NCI-H2196 treated with DMSO at 0.1 percent for 48 hours (cell line): ENCODE results near the gene DNASE2B.

Experiments
- DNase-seq: peaks from one replicate; lab custom pipeline; 2025; ENCODE audit not compliant: unreplicated experiment; lab: John Stamatoyannopoulos, UW

The DNASE2B gene

DNA sequence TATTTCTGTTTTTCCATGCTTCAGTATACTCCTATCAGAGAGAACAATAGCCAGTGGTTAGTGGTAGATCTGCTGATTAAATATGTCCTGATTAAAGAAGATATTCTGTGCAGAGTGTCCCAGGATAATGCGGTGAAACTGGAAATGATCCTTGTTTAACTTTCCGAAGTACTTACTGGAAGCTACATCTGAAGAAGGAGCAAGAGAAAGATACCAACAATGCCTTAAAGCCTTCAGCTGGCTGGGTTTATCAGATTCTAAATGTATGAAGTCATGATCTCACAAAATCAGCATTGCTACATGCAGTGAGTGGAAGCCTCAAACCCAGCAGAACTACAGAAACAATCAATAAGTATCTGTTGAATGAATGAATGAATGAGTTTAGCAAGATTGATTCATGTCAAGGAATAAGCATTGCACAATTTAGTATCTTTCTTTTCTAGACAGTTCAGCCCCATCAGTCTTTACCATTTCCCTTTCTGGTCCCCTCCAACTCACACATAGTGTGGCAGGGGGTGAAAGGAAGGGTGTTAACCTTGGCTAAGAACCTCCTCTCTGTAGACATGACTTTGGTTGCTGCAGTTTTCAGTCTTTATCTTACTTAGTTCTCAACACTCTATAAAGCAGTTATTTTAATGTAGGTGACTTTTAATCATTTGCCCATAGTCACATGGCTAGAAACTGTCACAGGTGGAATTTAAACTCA lies 24.7 kb upstream of the DNASE2B start:
- DNase-seq = no peak

DNA sequence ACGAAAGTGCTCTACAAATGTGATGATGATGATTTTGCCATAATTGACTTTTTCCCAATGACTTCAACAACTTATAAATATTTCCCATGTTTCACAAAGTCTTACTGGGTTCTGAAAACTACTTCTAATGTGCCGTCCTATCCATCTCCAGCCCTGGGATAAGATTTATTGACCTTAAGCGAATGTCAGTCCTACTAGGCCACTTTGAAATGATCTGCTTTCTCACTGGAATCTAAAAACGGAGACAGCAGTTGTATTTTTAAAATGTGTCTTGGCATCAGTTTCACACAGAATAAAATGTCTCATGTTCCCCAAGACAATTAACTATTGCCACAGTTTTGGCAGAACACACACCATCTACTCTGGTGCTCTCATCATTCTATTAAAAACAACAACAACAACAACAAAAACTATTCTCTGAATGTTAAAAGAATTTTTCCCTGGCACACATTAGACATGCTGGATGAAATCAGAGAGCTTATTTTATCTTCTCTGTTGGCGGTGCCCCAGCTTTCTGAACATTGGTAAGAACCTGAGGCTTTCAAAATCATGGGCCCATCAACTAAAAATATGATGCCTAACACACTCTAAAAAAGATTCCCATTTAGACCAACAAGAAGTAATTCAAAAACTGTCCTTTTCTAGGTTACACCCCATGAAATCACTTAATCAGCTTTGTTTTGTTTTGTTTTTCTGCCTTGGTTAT lies 23.1 kb upstream of the DNASE2B start:
- no peak for DNase-seq

DNA sequence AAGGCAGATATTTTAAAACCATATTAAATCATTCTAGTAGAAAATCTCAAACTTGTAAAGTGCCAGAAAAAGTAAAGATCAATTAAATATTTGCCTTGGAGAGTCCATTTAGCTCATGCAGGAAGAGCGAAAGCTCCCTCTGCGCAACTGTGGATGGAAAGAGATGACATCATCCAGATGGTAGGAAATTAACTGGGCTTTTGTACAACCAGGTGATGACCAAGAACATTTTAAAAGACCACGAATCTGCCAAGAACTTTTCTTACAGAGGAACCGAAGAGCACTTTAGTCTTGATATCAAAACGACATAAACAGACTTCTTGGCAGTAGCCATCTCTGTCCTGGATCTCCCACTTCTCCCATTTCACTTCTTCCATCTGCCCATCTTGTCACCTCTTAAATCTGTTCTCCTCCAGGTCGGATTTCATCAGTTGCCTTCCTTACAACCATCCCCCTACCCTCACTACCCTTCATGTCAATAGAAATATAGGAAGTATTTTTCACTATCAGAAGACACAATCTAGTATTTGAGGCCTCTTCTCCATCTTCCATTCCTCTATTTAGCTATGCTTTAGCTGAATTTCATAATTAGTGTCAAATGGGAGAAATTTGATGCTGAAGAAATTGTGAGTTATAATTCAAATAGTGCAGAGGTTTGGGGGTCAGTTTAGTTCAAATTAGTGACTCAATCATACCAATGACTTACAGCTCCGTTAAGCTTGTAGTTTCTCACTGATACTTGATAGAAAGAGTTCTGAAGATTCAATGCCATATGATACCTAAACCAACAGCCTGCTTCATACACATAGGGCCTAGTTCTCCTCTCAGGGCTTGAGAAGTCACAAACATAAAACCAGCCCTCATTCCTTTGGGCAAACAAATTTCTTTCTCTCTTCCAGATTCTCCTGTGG lies 22.0 kb upstream of the DNASE2B start:
- no peak for DNase-seq

DNA sequence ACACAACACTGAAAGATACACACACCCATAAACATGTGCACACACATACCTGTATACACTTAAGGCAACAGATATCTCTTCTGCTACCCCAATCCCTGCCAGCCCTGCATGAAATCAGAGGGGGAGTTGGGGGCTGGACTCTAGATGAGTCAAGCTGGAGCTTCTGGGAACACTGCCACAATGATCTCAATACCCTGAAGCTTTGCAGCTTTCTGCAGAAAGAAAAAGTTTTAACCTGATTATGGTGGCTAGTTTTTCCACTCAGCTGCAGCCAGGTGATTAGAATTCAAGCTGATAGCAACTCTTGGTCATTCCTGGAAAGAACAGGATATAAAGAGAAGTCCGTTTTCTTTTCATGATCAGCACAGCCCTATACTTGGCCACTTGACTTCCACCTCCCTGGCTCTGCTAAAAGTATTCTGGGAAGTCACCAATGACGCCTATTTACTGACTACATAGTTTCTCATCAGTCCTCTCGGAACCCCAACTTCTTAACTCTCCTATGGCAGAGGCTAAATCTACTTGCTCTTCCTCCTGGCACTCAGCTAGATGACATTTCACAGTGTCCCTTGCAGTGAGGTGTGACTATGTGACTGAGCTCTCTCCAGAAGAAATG lies 20.7 kb upstream of the DNASE2B start:
- no peak for DNase-seq

DNA sequence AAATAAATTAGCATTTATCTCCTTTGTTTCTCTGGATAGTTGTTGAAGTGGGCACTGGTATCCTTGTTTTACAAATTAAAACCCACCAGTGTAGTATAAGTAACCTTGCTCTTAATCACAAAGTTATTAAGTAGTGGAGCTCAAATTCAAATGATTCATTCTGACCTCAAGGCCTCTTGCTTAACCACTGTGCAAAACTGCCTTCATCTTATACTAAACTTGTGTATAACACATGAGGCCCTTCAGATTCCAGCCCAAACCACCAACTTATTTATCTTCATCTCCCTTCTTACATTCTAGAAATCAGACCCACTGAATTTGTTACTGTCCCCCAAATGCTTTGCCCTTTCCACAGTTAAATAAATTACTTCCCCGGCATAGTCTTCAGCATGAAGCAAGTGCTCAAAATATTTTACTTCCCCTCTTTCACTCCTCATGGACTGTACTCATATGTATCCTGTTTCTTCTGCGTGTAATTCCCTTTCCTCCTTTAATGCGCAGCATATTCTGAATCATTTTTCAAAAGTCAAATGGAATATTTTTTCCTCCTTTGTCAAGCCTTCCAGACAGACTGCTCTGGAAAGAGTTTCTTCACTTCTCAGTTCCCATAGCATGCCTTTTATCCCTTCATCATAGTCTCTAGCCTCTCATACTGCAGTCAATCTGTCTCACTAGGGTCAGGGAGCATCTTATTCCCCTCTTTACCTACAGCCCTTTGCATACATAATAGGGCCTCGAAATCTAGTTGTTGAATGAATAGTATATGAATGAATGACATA lies 19.0 kb upstream of the DNASE2B start:
- no peak for DNase-seq

DNA sequence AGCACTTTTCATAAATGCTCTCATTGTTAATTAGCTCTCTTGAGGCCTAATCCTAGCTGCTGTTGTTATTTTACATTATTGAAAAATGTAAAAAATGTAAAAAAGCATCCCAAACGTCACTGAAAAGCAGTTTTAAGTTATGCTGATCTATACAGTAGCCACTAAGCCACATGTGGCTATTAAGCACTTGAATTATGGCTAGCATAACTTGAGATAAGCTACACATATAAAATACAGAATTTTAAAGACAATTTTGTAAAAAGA lies 18.4 kb upstream of the DNASE2B start:
- DNase-seq = no peak

DNA sequence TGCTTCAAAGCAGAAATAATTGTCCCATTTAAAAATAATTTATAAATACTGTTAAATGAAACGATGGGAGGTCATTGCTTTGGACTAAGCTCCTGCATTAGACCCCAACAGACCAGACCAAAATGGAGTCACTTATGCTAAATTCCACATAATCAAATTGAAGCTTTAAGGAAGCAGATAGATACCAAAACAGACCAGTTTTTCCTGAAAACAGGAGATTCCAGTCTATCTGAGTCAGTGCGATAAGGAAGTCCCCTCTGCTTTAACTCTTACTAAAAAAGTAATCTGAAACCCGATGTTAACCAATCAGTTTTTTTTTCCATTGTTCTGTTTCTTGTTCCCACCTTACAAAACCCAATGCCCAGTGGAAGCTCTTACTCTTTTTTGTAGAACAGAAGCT lies 16.2 kb upstream of the DNASE2B start:
- no peak for DNase-seq

DNA sequence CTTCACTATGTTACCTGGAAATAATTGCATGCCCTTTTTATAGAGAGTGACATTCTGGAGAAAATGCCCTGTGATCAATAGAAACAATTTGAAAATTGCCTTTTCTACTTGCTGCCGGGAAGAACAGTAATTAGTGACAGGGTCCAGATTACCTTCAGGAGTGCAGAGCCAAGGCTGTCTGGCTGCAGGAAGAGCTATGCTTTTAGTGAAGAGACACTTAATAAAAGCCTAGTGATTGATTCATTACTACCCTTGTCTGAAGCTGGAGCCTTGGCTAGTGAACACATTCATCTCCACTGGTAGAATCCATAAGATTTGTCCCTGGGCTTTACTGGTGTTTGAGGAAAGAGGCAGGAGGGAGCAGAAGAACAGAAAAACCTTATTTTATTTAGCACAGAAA lies 12.9 kb upstream of the DNASE2B start:
- no peak for DNase-seq

DNA sequence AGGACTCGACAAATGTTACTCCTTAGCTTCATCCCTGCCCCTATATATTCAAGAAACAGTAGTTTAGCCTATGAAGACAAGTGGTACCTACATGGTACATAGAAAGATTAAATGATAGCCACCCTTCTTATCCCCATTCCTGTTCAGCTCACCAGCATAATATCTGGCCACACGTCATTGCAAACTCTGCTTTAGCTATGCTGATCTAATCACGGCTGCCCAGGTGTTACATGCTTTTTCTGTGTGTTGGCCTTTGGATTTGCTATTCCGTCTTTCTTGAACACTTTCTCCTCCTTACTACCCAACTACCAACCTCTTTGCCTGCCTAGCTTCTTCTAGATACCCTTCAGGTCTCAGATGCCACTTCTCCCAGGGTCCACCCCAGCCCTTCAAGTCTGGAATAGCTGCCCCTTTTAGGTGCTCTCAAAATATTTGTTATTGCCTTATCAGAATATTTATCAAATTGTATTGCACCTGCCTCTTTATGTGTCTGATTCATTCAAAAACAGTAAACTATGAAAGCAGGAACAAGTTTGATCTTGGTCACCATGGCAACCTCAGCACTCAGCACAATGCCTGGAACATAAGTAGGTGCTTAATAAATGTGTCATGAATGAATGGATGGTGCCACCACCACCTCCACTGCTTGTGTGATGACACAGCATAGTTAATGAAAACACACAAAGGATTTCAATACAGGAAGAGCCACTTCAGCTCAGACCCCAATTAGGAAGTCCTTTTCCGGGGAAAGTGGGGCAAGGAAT lies 11.4 kb upstream of the DNASE2B start:
- no peak for DNase-seq

DNA sequence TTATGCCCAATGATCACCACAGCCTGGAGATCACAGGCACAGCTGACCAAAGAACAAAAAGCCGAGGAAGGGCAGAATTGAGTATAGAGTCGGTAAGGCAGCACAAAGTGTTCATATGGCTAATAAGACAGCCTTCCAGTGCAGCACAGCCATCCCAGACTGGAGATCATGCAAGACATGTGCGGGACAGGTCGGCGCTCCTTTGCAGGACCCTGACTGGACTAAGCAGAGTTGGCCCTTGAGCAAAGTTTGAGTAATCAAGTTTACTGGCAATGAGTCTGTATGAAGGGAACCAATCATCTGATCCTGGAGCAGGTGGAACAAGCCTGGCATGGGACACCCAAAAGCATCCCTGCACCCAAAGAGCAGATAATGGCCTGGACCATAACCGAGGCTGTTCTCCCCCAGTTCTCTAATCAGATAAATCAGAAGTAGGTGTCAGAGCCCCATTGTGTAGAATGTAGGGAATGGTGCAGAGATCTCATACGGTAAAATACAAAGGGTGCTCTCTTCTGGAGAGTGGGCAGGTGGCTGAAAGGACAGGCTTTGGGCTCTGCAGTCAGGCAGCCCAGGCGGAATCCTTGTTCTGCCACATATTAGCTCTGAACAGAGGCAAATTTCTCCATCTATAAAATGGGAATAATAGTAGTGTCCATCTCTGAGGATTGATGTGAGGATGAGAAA lies 10.7 kb upstream of the DNASE2B start:
- no peak for DNase-seq

DNA sequence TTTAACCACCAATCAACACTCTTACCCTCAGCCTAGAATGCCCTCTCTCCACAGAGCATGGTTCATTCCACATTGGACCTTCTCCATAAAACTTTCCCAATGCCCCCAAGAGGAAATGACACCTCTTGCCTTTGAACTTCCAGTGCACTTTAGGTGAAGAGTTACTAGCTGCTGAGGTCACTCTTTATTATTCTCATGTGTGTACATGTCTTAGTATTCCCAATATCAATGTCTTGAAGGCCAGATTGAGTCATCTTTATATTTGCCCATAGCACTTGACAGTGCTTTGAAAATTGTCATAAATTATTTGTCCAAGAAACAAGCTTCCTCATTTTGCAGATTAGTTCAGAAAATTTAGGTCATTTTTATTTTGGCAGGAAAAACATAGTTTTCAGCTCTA lies 8.1 kb upstream of the DNASE2B start:
- no peak for DNase-seq

DNA sequence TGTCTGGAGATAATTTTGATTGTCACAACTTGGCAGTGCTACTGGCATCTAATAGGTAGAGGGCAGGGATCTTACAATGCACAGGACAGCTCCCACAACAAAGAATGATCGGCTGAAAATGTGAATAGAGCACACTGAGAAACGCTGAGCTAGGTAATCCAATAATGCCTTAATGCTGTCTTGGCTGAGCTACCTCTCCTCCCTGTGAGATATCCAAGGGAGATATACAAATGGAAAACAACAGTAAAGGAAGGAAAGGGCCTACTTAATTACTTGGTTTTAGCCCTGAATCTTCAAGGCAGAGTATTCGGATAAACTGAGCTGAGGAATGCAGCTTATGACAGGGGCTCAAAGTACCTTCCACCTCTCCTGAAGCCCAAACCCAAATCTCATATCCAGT lies 2.9 kb downstream of the DNASE2B start:
- no peak for DNase-seq

DNA sequence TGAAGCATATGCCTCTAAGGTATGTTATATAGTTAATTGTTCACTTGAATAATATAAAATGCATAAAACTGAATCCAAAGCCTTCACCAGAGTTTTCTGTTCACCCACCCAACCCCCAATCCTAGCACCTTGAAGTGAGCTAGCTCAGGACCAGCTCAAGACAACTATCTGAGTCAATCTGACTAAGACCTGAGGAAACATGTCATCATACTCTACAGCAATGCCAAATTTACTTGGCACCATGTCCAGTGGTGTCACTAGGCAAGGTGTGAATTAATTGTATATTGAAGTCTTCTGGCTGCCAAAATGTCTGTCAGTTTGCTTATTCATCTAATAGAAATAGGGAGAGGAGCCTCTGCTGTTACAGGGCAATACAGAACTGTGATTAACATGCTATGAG lies 3.8 kb downstream of the DNASE2B start:
- DNase-seq = no peak

DNA sequence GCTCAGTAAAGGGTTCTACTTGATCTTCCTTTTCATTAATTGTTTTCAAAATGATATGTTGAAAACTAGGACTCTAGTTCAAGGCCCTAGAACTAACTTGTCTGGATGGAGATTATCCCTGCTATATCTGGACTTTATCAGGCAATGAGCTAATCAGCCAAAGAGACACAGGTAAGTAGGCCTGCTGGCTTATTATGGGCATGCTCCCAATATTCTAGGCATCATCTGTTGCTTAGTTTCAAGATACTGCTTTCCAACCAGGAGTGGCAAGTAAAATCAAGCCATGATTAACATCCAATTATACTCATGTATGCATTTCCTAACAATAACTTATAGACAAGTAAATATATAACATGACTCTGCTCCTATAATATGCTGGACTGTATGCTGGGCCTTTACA lies 4.2 kb downstream of the DNASE2B start:
- DNase-seq = no peak

DNA sequence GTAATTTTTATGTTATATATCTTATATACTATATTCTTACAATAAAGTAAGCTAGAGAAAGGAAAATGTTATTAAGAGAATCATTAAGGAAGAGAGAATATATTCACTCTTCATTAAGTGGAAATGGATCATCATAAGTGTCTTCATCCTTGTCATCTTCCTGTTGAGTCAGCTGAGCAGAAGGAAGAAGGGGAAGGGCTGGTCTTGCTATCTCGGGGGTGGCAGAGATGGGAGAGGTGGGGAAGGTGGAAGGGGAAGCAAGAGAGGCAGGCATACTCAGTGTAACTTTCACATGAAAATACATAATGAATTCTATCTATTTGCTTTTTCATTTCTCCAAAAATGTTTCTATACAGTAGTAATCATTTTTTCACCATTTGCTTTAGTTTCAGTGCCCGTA lies 5.1 kb downstream of the DNASE2B start:
- DNase-seq = no peak

DNA sequence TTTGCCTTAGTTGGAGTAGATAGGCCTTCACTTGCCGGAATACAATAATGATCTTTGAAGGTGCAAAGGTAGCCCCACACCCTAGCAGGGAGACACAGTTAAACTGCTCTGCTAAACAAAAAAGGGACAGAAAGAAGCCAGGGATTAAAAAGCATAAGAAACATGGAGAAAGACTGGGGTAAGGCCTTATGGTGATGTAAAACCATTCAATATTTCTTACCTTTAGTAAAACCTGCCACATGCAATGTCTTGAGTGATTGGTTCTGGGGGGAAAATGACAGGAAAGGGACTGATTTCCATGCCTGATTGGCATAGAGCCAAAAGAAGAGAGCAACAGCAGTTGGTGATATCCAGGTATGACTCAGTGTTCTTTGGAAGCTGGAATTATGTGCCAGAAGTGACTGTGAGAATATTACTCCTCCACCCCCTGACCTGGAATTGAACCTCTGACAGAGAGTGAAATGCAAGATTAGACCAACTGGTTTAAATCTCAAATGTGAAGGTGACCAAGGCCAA lies 8.1 kb downstream of the DNASE2B start:
- no peak for DNase-seq

DNA sequence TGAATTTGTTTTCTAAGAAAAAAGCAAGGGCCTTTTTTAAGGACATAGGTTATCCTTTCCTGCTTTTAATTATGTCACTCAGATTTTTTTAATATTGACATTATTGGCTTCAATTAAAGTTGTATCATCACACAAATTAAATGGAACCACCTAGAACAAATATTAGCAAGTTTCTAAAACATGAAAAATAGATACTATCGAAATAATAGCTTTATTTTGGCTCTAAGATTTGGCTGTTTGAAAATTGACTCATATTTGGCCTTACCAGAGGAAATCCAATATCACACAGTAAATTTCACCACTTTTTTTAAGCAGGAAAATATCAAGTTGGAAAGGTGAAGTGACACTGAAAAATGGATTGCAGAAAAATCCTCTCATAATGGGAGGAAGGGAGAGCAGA lies 9.2 kb downstream of the DNASE2B start:
- DNase-seq = no peak

DNA sequence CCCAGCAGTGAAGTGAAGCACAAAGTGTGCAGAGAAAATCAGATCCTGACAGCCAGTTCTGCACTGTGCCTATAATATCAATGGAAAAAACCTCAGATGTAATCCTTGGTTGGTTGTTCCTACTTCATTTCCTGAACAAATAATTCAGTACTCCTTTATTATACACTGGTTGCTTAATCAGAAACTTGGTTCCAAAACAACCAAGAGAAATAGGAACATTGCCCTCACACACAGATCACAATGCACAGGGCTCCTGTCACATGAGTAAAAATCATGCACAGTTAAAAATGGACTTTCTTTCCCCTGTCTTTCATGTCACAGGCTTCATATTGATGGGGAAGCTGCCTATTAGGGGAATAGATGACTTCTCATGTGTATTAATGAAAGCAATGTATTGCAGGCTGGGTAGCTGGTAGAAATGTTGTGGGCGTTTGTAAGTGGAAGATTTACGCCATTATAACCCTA lies 9.7 kb downstream of the DNASE2B start:
- no peak for DNase-seq

DNA sequence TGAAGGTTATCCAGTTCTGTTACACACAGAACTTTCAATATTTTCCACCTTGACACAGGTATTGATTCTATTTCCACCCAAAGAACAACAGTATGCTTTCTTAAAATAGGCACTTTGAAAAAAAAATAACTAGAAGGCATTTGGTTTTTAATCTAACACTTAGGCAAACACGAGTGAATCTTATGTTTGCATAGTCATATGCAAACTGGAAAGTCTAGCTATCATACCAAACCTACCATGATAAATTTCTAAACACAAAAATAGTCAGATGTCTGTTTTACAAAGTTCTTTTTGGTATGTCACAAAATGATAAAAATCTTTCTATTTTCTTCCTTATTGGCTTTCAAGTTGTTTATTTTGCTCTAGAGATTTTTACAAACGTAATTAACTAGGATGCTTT lies 11.6 kb downstream of the DNASE2B start:
- no peak for DNase-seq
